Panc1 (cell line): ENCODE results near the gene LAYN. TPM values are rescaled to one million over a fixed set of nuclear protein-coding genes. Genes with fewer than 3 reads are reported as not detected.

Source experiments
- ATAC-seq: fragments of 200-7000 bp; cut with Tn5 transposase; 2 replicates; pipeline ENCODE4 v1.9.1; 2020; ENCODE audit warnings: mild to moderate bottlenecking, moderate library complexity
- BruUV-seq: library from RNA; stranded (reverse); fragments of 400-500 nt; replicated peaks from 2 replicates; lab custom pipeline; 2021; lab: Mats Ljungman, UMichigan
- CTCF ChIA-PET: fragments of 300-600 bp; sonication (Branson Sonifier 250); formaldehyde crosslinking; loops from one replicate; lab custom pipeline; 2022; ENCODE audit warnings: antibody characterized with exemption; lab: Charles Lee
- POLR2A ChIA-PET: fragments of 300-600 bp; sonication (Branson Sonifier 250); formaldehyde crosslinking; loops from one replicate; lab custom pipeline; 2022; ENCODE audit warnings: antibody characterized with exemption; lab: Charles Lee
- DNase-seq: peaks from one replicate; pipeline ENCODE4 v3.0.0-alpha.2; 2010; ENCODE audit warnings: low read depth, low spot score
- H3K27ac ChIP-seq: 2 replicates; pipeline ENCODE4 v1.5.1; 2011; ENCODE audit warnings: mild to moderate bottlenecking, low read length, inconsistent platforms
- H3K27me3 ChIP-seq: fragments of 200-500 bp; sonication (Bioruptor generic); 2 replicates; pipeline ENCODE4 v1.6.0; 2014; ENCODE audit warnings: low read length, inconsistent platforms; ENCODE audit not compliant: control insufficient read depth, insufficient read depth
- H3K36me3 ChIP-seq: fragments of 200-500 bp; sonication (Bioruptor generic); 2 replicates; pipeline ENCODE4 v1.5.1; 2014; ENCODE audit warnings: inconsistent platforms, mild to moderate bottlenecking, low read length, moderate library complexity; ENCODE audit not compliant: control insufficient read depth, insufficient read depth
- H3K4me1 ChIP-seq: 2 replicates; pipeline ENCODE4 v1.5.1; 2011; ENCODE audit warnings: inconsistent platforms, mild to moderate bottlenecking, low read length, moderate library complexity; ENCODE audit not compliant: control insufficient read depth, insufficient read depth
- H3K4me3 ChIP-seq, 2 experiments: 2 replicates each; pipeline ENCODE4 v1.5.1; 2011 to 2012; ENCODE audit warnings: low read depth in 2 of 2, low read length in 2 of 2, mild to moderate bottlenecking in 2 of 2, inconsistent platforms in 1 of 2, moderate library complexity in 1 of 2
- H3K9me3 ChIP-seq: fragments of 200-500 bp; sonication (Bioruptor generic); 2 replicates; pipeline ENCODE4 v1.5.1; 2014; ENCODE audit warnings: low read depth, mild to moderate bottlenecking, inconsistent platforms, low read length, moderate library complexity; ENCODE audit not compliant: control insufficient read depth, insufficient read depth
- CTCF ChIP-seq: fragments of 450-650 bp; IDR thresholded peaks from 2 replicates; pipeline ENCODE4 v1.5.1; 2017; ENCODE audit warnings: mild to moderate bottlenecking
- POLR2AphosphoS5 ChIP-seq: IDR thresholded peaks from 2 replicates; pipeline ENCODE4 v1.6.1; 2012; ENCODE audit warnings: mild to moderate bottlenecking, low read depth, low read length, moderate library complexity
- REST ChIP-seq, 2 experiments: IDR thresholded peaks; 2 replicates each; pipeline ENCODE4 v1.6.1; 2011 to 2012; ENCODE audit warnings: low read depth in 2 of 2, control low read depth in 1 of 2, low read length in 1 of 2, mild to moderate bottlenecking in 1 of 2, moderate library complexity in 1 of 2; ENCODE audit not compliant: insufficient read depth in 1 of 2
- SIN3A ChIP-seq: IDR thresholded peaks from 2 replicates; pipeline ENCODE4 v1.6.1; 2012; ENCODE audit warnings: low read depth, mild to moderate bottlenecking, low read length, moderate library complexity, borderline replicate concordance; ENCODE audit not compliant: insufficient read depth
- TCF7L2 ChIP-seq: IDR thresholded peaks from 2 replicates; pipeline ENCODE4 v1.6.1; 2011; ENCODE audit warnings: mild to moderate bottlenecking, low read depth, low read length, inconsistent platforms
- in situ Hi-C: cut with HindIII; loops from 2 replicates; pipeline ENCODE4 v1.10.0; 2016; ENCODE audit warnings: low sequenced_read_pairs, low pct_unique_long_range_greater_than_20kb
- intact Hi-C: fragments of 100-400 bp; cut with micrococcal nuclease; formaldehyde crosslinking; loops from one replicate; pipeline ENCODE4 v1.10.0; 2022; ENCODE audit not compliant: unreplicated experiment
- total RNA-seq: library from RNA; stranded (reverse); gene quantifications from one replicate; pipeline ENCODE4 v1.2.1, GENCODE V29; 2021; ENCODE audit not compliant: unreplicated experiment

Gene LAYN
- total RNA-seq, 1 experiment from 2014 or later, result 3.6 TPM

GRCh38 chr11:111571829-111572501 lies 31.4 kb downstream of the LAYN start:
- no peak overlapping the region for H3K27ac ChIP-seq
- intact Hi-C loops, result no loop called here
- H3K4me1 ChIP-seq, result 0 out of 2 replicates have a peak, but pooled peaks cover 4% of the 10 kb centered on the region
- H3K9me3 ChIP-seq, result no peaks in the 10 kb centered on the region
- POLR2A ChIA-PET, result interaction anchor here (0.6 kb wide), 1 partner anchor 280 kb away, joined by 3 read pairs; no protein-coding TSS in a partner anchor
- CTCF ChIA-PET, result interaction anchor here (0.6 kb wide), 1 partner anchor 19 kb away, joined by 4 read pairs; no protein-coding TSS in a partner anchor
- in situ Hi-C loops, result no loop called here
- H3K36me3 ChIP-seq, result no peaks in the 10 kb centered on the region
- BruUV-seq, result no TSS peak
- DNase-seq (no peak), ATAC-seq (no peak)
- TF ChIP-seq SIN3A (no peak), CTCF (no peak), REST (IDR thresholded peaks at IDR 0.05; ENCODE audit: insufficient read depth in 1 of 2, low read depth in 2 of 2, low read length in 1 of 2) (no peak), TCF7L2 (no peak), POLR2AphosphoS5 (no peak)
- no peak overlapping the region for H3K4me3 ChIP-seq
- H3K27me3 ChIP-seq, result no peaks in the 10 kb centered on the region

GRCh38 chr11:111572581-111572980 lies 32.1 kb downstream of the LAYN start:
- Histone ChIP-seq H3K27ac (no peak overlapping the region), H3K9me3 (no peaks in the 10 kb centered on the region), H3K4me3 (no peak overlapping the region), H3K36me3 (no peaks in the 10 kb centered on the region), H3K4me1 (0 out of 2 replicates have a peak, but pooled peaks cover 4% of the 10 kb centered on the region), H3K27me3 (no peaks in the 10 kb centered on the region)
- intact Hi-C loops (no loop called here), in situ Hi-C loops (no loop called here)
- BruUV-seq, result no TSS peak
- ChIA-PET POLR2A (interaction anchor here (0.7 kb wide), 1 partner anchor 1662 kb away, joined by 5 read pairs; no protein-coding TSS in a partner anchor), CTCF (interaction anchor here (0.6 kb wide), 1 partner anchor 18 kb away, joined by 4 read pairs; no protein-coding TSS in a partner anchor)
- TF ChIP-seq SIN3A (no peak), CTCF (no peak), TCF7L2 (no peak), POLR2AphosphoS5 (no peak), REST (IDR thresholded peaks at IDR 0.05; ENCODE audit: insufficient read depth in 1 of 2, low read depth in 2 of 2, low read length in 1 of 2) (no peak)
- no peak for ATAC-seq
- DNase-seq, result no peak
